ENCODE measurements around the gene EPHB1. TPM values are rescaled to one million over a fixed set of nuclear protein-coding genes. Genes with fewer than 3 reads are reported as not detected.

Gene EPHB1
- polyA plus RNA-seq, 3 donors = 0.06 to 0.55 TPM; not detected in 1

GRCh38 chr3:134939978-134940377 is 144.9 kb downstream of the EPHB1 start:
- DNase-seq = no peak
- no peaks in the 10 kb centered on the region for H3K4me1 ChIP-seq (ENCODE audit: control insufficient read depth in 1 of 2, insufficient read depth in 2 of 2, low read length in 2 of 2)
- no peaks in the 10 kb centered on the region for H3K36me3 Mint-ChIP-seq
- no peaks in the 10 kb centered on the region for H3K27me3 ChIP-seq (ENCODE audit: control insufficient read depth in 2 of 2, insufficient read depth in 2 of 2, low read length in 2 of 2)
- no peaks in the 10 kb centered on the region for H3K4me1 Mint-ChIP-seq
- no peak for TF ChIP-seq CTCF (IDR thresholded peaks at IDR 0.05)
- H3K79me2 ChIP-seq (ENCODE audit: insufficient read depth, low read length) = no peaks in the 10 kb centered on the region
- no peak overlapping the region for H3K4me3 Mint-ChIP-seq
- no peak overlapping the region for H3K27ac Mint-ChIP-seq
- intact Hi-C loops (cut with micrococcal nuclease) = no loop called here
- no peak overlapping the region for H2AFZ ChIP-seq (ENCODE audit: insufficient read depth, low read depth, low read length, poor library complexity, severe bottlenecking)
- no peaks in the 10 kb centered on the region for H3K36me3 ChIP-seq (replicated peaks in 1 of 2; ENCODE audit: control insufficient read depth in 1 of 2, insufficient read depth in 2 of 2, low read length in 2 of 2)
- H3K9me3 Mint-ChIP-seq = peaks cover 0 to 7% (median 0%) of the 10 kb centered on the region in 7 donors
- peaks cover 0 to 4% (median 2%) of the 10 kb centered on the region in 3 donors for H3K27me3 Mint-ChIP-seq (ENCODE audit: low read depth in 3 of 3)
- H3K4me3 ChIP-seq (replicated peaks in 1 of 3; ENCODE audit: low read depth in 2 of 3, low read length in 3 of 3) = no peak overlapping the region
- no peak overlapping the region for H3K27ac ChIP-seq (ENCODE audit: low read depth in 1 of 2, low read length in 2 of 2)
- H3K9me3 ChIP-seq (replicated peaks in 1 of 2; ENCODE audit: control insufficient read depth in 1 of 2, insufficient read depth in 1 of 2, low read length in 2 of 2) = peaks cover 0 to 3% of the 10 kb centered on the region in 2 donors
- H4K20me1 ChIP-seq (ENCODE audit: insufficient read depth, low read length) = no peaks in the 10 kb centered on the region
- WGBS (ENCODE audit: insufficient coverage) = no CpG with 5 or more reads among the region's 2 CpGs
- no peak overlapping the region for H3K9ac ChIP-seq (ENCODE audit: insufficient read depth, low read length, poor library complexity, severe bottlenecking)
- H3K4me2 ChIP-seq (replicated peaks; ENCODE audit: extremely low read depth, low read length, poor library complexity, severe bottlenecking) = no peak overlapping the region

GRCh38 chr3:134941820-134942219 is 146.8 kb downstream of the EPHB1 start:
- no peak for TF ChIP-seq CTCF (IDR thresholded peaks at IDR 0.05)
- H3K27me3 ChIP-seq (ENCODE audit: control insufficient read depth in 2 of 2, insufficient read depth in 2 of 2, low read length in 2 of 2) = no peaks in the 10 kb centered on the region
- DNase-seq = no peak
- intact Hi-C loops (cut with micrococcal nuclease) = no loop called here
- H3K27me3 Mint-ChIP-seq (ENCODE audit: low read depth in 3 of 3) = peaks cover 0 to 6% (median 4%) of the 10 kb centered on the region in 3 donors
- H3K4me3 Mint-ChIP-seq = no peak overlapping the region
- H3K9me3 ChIP-seq (replicated peaks in 1 of 2; ENCODE audit: control insufficient read depth in 1 of 2, insufficient read depth in 1 of 2, low read length in 2 of 2) = peaks cover 0 to 3% of the 10 kb centered on the region in 2 donors
- H3K79me2 ChIP-seq (ENCODE audit: insufficient read depth, low read length) = no peaks in the 10 kb centered on the region
- no CpG with 5 or more reads among the region's 1 CpG for WGBS (ENCODE audit: insufficient coverage)
- no peak overlapping the region for H3K4me2 ChIP-seq (replicated peaks; ENCODE audit: extremely low read depth, low read length, poor library complexity, severe bottlenecking)
- no peaks in the 10 kb centered on the region for H3K4me1 ChIP-seq (ENCODE audit: control insufficient read depth in 1 of 2, insufficient read depth in 2 of 2, low read length in 2 of 2)
- no peak overlapping the region for H2AFZ ChIP-seq (ENCODE audit: insufficient read depth, low read depth, low read length, poor library complexity, severe bottlenecking)
- H3K4me1 Mint-ChIP-seq = no peaks in the 10 kb centered on the region
- no peak overlapping the region for H3K4me3 ChIP-seq (replicated peaks in 1 of 3; ENCODE audit: low read depth in 2 of 3, low read length in 3 of 3)
- no peaks in the 10 kb centered on the region for H3K36me3 Mint-ChIP-seq
- no peak overlapping the region for H3K27ac ChIP-seq (ENCODE audit: low read depth in 1 of 2, low read length in 2 of 2)
- H3K9me3 Mint-ChIP-seq = peaks cover 0 to 9% (median 0%) of the 10 kb centered on the region in 7 donors
- H4K20me1 ChIP-seq (ENCODE audit: insufficient read depth, low read length) = no peaks in the 10 kb centered on the region
- H3K9ac ChIP-seq (ENCODE audit: insufficient read depth, low read length, poor library complexity, severe bottlenecking) = no peak overlapping the region
- no peak overlapping the region for H3K27ac Mint-ChIP-seq
- H3K36me3 ChIP-seq (replicated peaks in 1 of 2; ENCODE audit: control insufficient read depth in 1 of 2, insufficient read depth in 2 of 2, low read length in 2 of 2) = no peaks in the 10 kb centered on the region
